Adrenal gland (tissue), 5 donors: ENCODE results near the gene ARHGAP5.

Source experiments
- CTCF ChIP-seq, 6 experiments: fragments of 450-650 bp in 4 of 6; fragments of 200-600 bp in 2 of 6; sonication (generic) in 1 of 6; IDR thresholded peaks; 1 replicate in 5 of 6; 2 replicates in 1 of 6; pipeline versions ENCODE4 v1.5.1 to v1.8.0; 2016 to 2021; ENCODE audit warnings: antibody characterized with exemption in 6 of 6, mild to moderate bottlenecking in 2 of 6, moderate library complexity in 1 of 6
- POLR2A ChIP-seq, 2 donors: fragments of 450-650 bp; IDR thresholded peaks; one replicate each; pipeline ENCODE4 v1.6.1; 2017; ENCODE audit warnings: antibody characterized with exemption in 2 of 2, mild to moderate bottlenecking in 2 of 2, moderate library complexity in 1 of 2
- donor health status: DM: no; HTN: no; CAD: no.

- TF ChIP-seq CTCF (IDR thresholded peaks at IDR 0.05), result no peak
- no peak for TF ChIP-seq POLR2A (IDR thresholded peaks at IDR 0.05)
These were observed 89.8 kb downstream of the ARHGAP5 start for GRCh38 chr14:32166924-32167323.
